B cell (primary cell): ENCODE results near the gene PPP2R5C. TPM values are rescaled to one million over a fixed set of nuclear protein-coding genes. Genes with fewer than 3 reads are reported as not detected.

ENCODE experiments used
- ATAC-seq: fragments of 200-7000 bp; cut with Tn5 transposase; one replicate; pipeline ENCODE4 v1.10.0; 2021; ENCODE audit warnings: low read depth, mild to moderate bottlenecking, moderate number of reproducible peaks, moderate library complexity
- CTCF ChIA-PET: fragments of 350-600 bp; sonication (Branson Sonifier 250); formaldehyde crosslinking; loops from one replicate; lab custom pipeline; 2021; ENCODE audit warnings: antibody characterized with exemption, inconsistent platforms; lab: Charles Lee
- POLR2A ChIA-PET: fragments of 350-600 bp; sonication (Branson Sonifier 250); formaldehyde crosslinking; loops from one replicate; lab custom pipeline; 2021; ENCODE audit warnings: antibody characterized with exemption; lab: Charles Lee
- DNase-seq: peaks from one replicate; pipeline ENCODE4 v3.0.0; 2013
- H2AFZ ChIP-seq: 2 replicates; pipeline ENCODE4 v1.6.1; 2012; ENCODE audit warnings: mild to moderate bottlenecking, low read depth, low read length; ENCODE audit not compliant: insufficient read depth, poor library complexity, severe bottlenecking
- H3K27ac ChIP-seq, 2 donors: 1 replicate in 1 of 2; 2 replicates in 1 of 2; pipeline ENCODE4 v1.5.1; 2012 to 2013; ENCODE audit warnings: low read length in 2 of 2, mild to moderate bottlenecking in 2 of 2, moderate library complexity in 1 of 2
- H3K27me3 ChIP-seq, 4 experiments: fragments of 200-600 bp in 1 of 4; sonication (generic) in 1 of 4; replicated peaks in 1 of 4; 1 replicate in 2 of 4; 2 replicates in 2 of 4; pipeline versions ENCODE4 v1.6.1 to v1.7.0; 2013 to 2016; ENCODE audit warnings: low read length in 3 of 4, mild to moderate bottlenecking in 2 of 4, mixed read lengths in 1 of 4, moderate library complexity in 1 of 4; ENCODE audit not compliant: insufficient read depth in 4 of 4, control insufficient read depth in 3 of 4; ENCODE audit errors: control extremely low read depth in 1 of 4
- H3K36me3 ChIP-seq, 2 experiments: replicated peaks in 1 of 2; 1 replicate in 1 of 2; 2 replicates in 1 of 2; pipeline versions ENCODE4 v1.6.1 to v1.7.1; 2013; ENCODE audit warnings: low read length in 1 of 2; ENCODE audit not compliant: insufficient read depth in 2 of 2, control insufficient read depth in 1 of 2; ENCODE audit errors: control extremely low read depth in 1 of 2, extremely low read depth in 1 of 2
- H3K4me1 ChIP-seq, 2 donors: fragments of 200-600 bp in 1 of 2; sonication (generic) in 1 of 2; 1 replicate in 1 of 2; 2 replicates in 1 of 2; pipeline versions ENCODE4 v1.5.1 to v1.6.1; 2013 to 2017; ENCODE audit warnings: low read length in 2 of 2; ENCODE audit not compliant: control insufficient read depth in 2 of 2, insufficient read depth in 2 of 2
- H3K4me2 ChIP-seq: replicated peaks from 2 replicates; pipeline ENCODE3; 2012; ENCODE audit warnings: mild to moderate bottlenecking, low read depth, low read length; ENCODE audit not compliant: poor library complexity, severe bottlenecking
- H3K4me3 ChIP-seq, 5 experiments: fragments of 200-600 bp in 1 of 5; sonication (generic) in 1 of 5; 1 replicate in 3 of 5; 2 replicates in 2 of 5; pipeline versions ENCODE4 v1.5.1 to v1.7.0; 2011 to 2016; ENCODE audit warnings: low read length in 4 of 5, mild to moderate bottlenecking in 4 of 5, low read depth in 2 of 5, control low read depth in 1 of 5, moderate library complexity in 1 of 5; ENCODE audit not compliant: insufficient read depth in 1 of 5; ENCODE audit errors: control extremely low read depth in 1 of 5, extremely low read depth in 1 of 5
- H3K79me2 ChIP-seq: fragments of 200-600 bp; sonication (generic); one replicate; pipeline ENCODE4 v1.6.0; 2016; ENCODE audit warnings: low read length; ENCODE audit not compliant: control insufficient read depth, insufficient read depth
- H3K9ac ChIP-seq: fragments of 200-600 bp; sonication (generic); 2 replicates; pipeline ENCODE4 v1.6.1; 2017; ENCODE audit warnings: mild to moderate bottlenecking, low read length, moderate library complexity
- H3K9me3 ChIP-seq, 3 donors: one replicate each; pipeline versions ENCODE4 v1.6.1 to v1.7.1; 2013; ENCODE audit warnings: low read length in 2 of 3; ENCODE audit not compliant: control insufficient read depth in 2 of 3, insufficient read depth in 1 of 3; ENCODE audit errors: control extremely low read depth in 1 of 3
- H4K20me1 ChIP-seq: 2 replicates; pipeline ENCODE4 v1.6.0; 2012; ENCODE audit warnings: mild to moderate bottlenecking, low read length; ENCODE audit not compliant: insufficient read depth, control insufficient read depth, poor library complexity, severe bottlenecking
- H3K27ac Mint-ChIP-seq: one replicate; pipeline ENCODE4 v1.8.0; 2021; ENCODE audit warnings: mixed read lengths
- H3K27me3 Mint-ChIP-seq: one replicate; pipeline ENCODE4 v1.8.0; 2021; ENCODE audit warnings: mixed read lengths
- H3K4me1 Mint-ChIP-seq: one replicate; pipeline ENCODE4 v1.8.0; 2021; ENCODE audit warnings: mixed read lengths
- H3K4me3 Mint-ChIP-seq: one replicate; pipeline ENCODE4 v1.8.0; 2021; ENCODE audit warnings: mixed read lengths
- H3K9me3 Mint-ChIP-seq: one replicate; pipeline ENCODE4 v1.8.0; 2022; ENCODE audit warnings: mixed read lengths; ENCODE audit not compliant: insufficient read depth
- CTCF ChIP-seq: fragments of 200-600 bp; IDR thresholded peaks from one replicate; pipeline ENCODE4 v1.8.0; 2022; ENCODE audit warnings: antibody characterized with exemption, mild to moderate bottlenecking
- EZH2 ChIP-seq: IDR thresholded peaks from 2 replicates; pipeline ENCODE4 v1.6.1; 2012; ENCODE audit warnings: borderline replicate concordance, low read depth, mild to moderate bottlenecking, moderate library complexity, low read length; ENCODE audit not compliant: insufficient read depth, poor library complexity, severe bottlenecking
- WGBS: methylation state at CpG from one replicate; pipeline ENCODE4 v1.1.5; 2013; ENCODE audit warnings: missing lambda C conversion rate; ENCODE audit not compliant: insufficient coverage; 5-methylcytosine and 5-hydroxymethylcytosine counted together
- intact Hi-C: fragments of 100-400 bp; cut with micrococcal nuclease; formaldehyde crosslinking; loops from one replicate; pipeline ENCODE4 v1.10.0; 2022
- polyA plus RNA-seq: library from polyadenylated mRNA; depleted of rRNA; stranded (reverse); fragments of >200 nt; gene quantifications from 2 replicates; pipeline ENCODE4 v1.2.3, GENCODE V29; 2012
- total RNA-seq, 2 donors: library from RNA; stranded (reverse); fragments of 120-200 nt in 1 of 2; gene quantifications; 1 replicate in 1 of 2; 2 replicates in 1 of 2; pipeline versions ENCODE4 v1.2.3 to v1.2.4, GENCODE V29; 2013 to 2022

The PPP2R5C gene
- total and polyA plus RNA-seq, 2 donors (not counting 1 experiment from before 2014, with no cell fraction given) = 91.7 to 330 TPM

- Mint-ChIP-seq H3K4me1 (peaks cover 1% of the 10 kb centered on the region), H3K4me3 (no peak overlapping the region), H3K27ac (no peak overlapping the region), H3K9me3 (peaks cover 15% of the 10 kb centered on the region), H3K27me3 (peaks cover 31% of the 10 kb centered on the region)
- H3K9ac ChIP-seq = no peak overlapping the region
- H2AFZ ChIP-seq = no peak overlapping the region
- H3K4me2 ChIP-seq = no peak overlapping the region
- TF ChIP-seq CTCF = no peak
- no peak for TF ChIP-seq EZH2
- DNase-seq (no peak), ATAC-seq (no peak)
- H3K27ac ChIP-seq = no peak overlapping the region
- intact Hi-C loops = no loop called here
- H3K4me1 ChIP-seq = no peaks in the 10 kb centered on the region
- ChIA-PET CTCF (no interaction called here), POLR2A (no interaction called here)
- H4K20me1 ChIP-seq = no peaks in the 10 kb centered on the region
- 69% methylated on average over 3 of the region's 3 CpGs for WGBS
- peaks cover 0 to 30% (median 1%) of the 10 kb centered on the region in 4 experiments for H3K27me3 ChIP-seq
- no peaks in the 10 kb centered on the region for H3K36me3 ChIP-seq
- no peaks in the 10 kb centered on the region for H3K79me2 ChIP-seq
- H3K4me3 ChIP-seq = no peak overlapping the region
- peaks cover 0 to 26% (median 13%) of the 10 kb centered on the region in 3 donors for H3K9me3 ChIP-seq
Measured at GRCh38 chr14:101738703-101739320, 22.7 kb upstream of the PPP2R5C start.

DNA sequence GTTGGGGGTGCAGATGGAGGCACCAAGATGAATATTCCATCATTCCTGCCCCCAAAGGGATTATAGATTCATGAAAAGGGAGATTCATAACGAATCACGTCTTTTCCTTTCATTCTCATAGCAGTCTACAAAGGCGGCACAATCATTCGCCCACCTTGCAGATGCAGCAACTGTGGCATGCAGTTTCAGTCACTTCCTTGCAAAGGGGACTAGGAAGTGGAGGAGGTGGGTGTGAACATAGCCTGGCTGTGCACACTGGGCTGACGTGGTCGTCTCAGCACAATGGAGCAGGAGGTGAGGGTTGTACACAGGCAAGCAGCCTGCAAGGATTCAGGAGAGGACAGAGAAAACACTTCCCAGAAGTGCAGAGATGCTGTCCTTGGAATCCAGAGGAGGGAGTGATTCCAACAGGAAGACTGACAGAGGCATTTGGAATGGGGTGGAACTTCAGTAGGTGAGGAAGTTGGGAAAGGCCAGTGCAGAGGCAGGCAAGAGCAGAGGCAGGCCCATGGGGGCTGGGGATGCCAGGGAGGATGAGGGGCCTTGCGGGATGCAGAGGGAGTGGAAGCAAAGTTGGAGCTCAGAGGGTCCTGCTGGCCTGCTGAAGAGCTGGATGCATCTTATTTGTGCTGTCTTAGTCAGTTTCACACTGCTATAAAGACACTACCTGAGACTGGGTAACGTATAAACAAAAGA lies 21.9 kb upstream of the PPP2R5C start:
- intact Hi-C loops = no loop called here

More for the DNA sequence above, 21.9 kb upstream of the PPP2R5C start:
- H3K27ac ChIP-seq = no peak overlapping the region
- no peaks in the 10 kb centered on the region for H3K79me2 ChIP-seq
- H3K4me1 ChIP-seq = no peaks in the 10 kb centered on the region
- Mint-ChIP-seq H3K4me1 (peaks cover 1% of the 10 kb centered on the region), H3K4me3 (no peak overlapping the region), H3K27me3 (peaks cover 31% of the 10 kb centered on the region), H3K9me3 (peaks cover 15% of the 10 kb centered on the region), H3K27ac (no peak overlapping the region)
- H3K9me3 ChIP-seq = peaks cover 0 to 26% (median 13%) of the 10 kb centered on the region in 3 donors
- H4K20me1 ChIP-seq = no peaks in the 10 kb centered on the region
- peaks cover 0 to 30% (median 1%) of the 10 kb centered on the region in 4 experiments for H3K27me3 ChIP-seq
- TF ChIP-seq EZH2 = no peak
- no peak for TF ChIP-seq CTCF
- DNase-seq (no peak), ATAC-seq (no peak)
- no peaks in the 10 kb centered on the region for H3K36me3 ChIP-seq
- 78% methylated on average over 4 of the region's 8 CpGs for WGBS
- H3K4me2 ChIP-seq = no peak overlapping the region
- H3K9ac ChIP-seq = no peak overlapping the region
- no peak overlapping the region for H2AFZ ChIP-seq
- no peak overlapping the region for H3K4me3 ChIP-seq
- POLR2A ChIA-PET = no interaction called here
- CTCF ChIA-PET = no interaction called here
